Measurements from ENCODE around the gene PDE3A. TPM values are rescaled to one million over a fixed set of nuclear protein-coding genes. Genes with fewer than 3 reads are reported as not detected.

Gene PDE3A
- total and polyA plus RNA-seq, 7 donors = 6.6 to 90.0 (median 56.8) TPM

- H3K36me3 ChIP-seq = no peaks in the 10 kb centered on the region
- TF ChIP-seq POLR2AphosphoS5 (IDR thresholded peaks at IDR 0.05) (no peak), POLR2A (IDR thresholded peaks at IDR 0.05) (no peak), EP300 (IDR thresholded peaks at IDR 0.05) (no peak), CTCF (IDR thresholded peaks at IDR 0.05) (no peak)
- H3K4me1 ChIP-seq = peaks cover 0 to 30% (median 21%) of the 10 kb centered on the region in 4 donors
- 1 to 5% methylated on average over 21 of the region's 21 CpGs for WGBS, 2 donors
- no peaks in the 10 kb centered on the region for H3K27me3 ChIP-seq
- H3K9me3 ChIP-seq = no peaks in the 10 kb centered on the region
- H3K4me3 ChIP-seq = peak overlapping the region; percentile 81 to 89 (median 84)
- peak overlapping the region; percentile 91 to 96 (median 94) for H3K27ac ChIP-seq
- peak; percentile 84 for DNase-seq
- intact Hi-C loops (cut with DNase I) = no loop called here
Observed at GRCh38 chr12:20370014-20370386, 1.7 kb downstream of the PDE3A start.

- TF ChIP-seq POLR2A (IDR thresholded peaks at IDR 0.05) = no peak
- no peak for TF ChIP-seq EP300 (IDR thresholded peaks at IDR 0.05)
- TF ChIP-seq POLR2AphosphoS5 (IDR thresholded peaks at IDR 0.05) = no peak
- Histone ChIP-seq H3K27ac (peak overlapping the region; percentile 91 to 96 (median 94)), H3K27me3 (no peaks in the 10 kb centered on the region), H3K9me3 (no peaks in the 10 kb centered on the region), H3K36me3 (no peaks in the 10 kb centered on the region), H3K4me3 (peak overlapping the region; percentile 81 to 89 (median 84)), H3K4me1 (peaks cover 0 to 39% (median 26%) of the 10 kb centered on the region in 4 donors)
- intact Hi-C loops (cut with DNase I) = no loop called here
- no peak for DNase-seq
- 10 to 41% methylated on average over 5 of the region's 5 CpGs for WGBS, 2 donors
Observed at GRCh38 chr12:20370866-20371519, 2.7 kb downstream of the PDE3A start.

GRCh38 chr12:20372326-20373096 lies 4.2 kb downstream of the PDE3A start:
- Histone ChIP-seq H3K9me3 (no peaks in the 10 kb centered on the region), H3K27me3 (no peaks in the 10 kb centered on the region), H3K4me1 (peaks cover 0 to 47% (median 24%) of the 10 kb centered on the region in 4 donors), H3K27ac (peak overlapping the region; percentile 91 to 96 (median 94)), H3K4me3 (peak overlapping the region; percentile 81 to 89 (median 84)), H3K36me3 (no peaks in the 10 kb centered on the region)
- 18 to 58% methylated on average over 3 of the region's 3 CpGs for WGBS, 2 donors
- no peak for DNase-seq
- intact Hi-C loops (cut with DNase I) = no loop called here
- TF ChIP-seq POLR2AphosphoS5 (IDR thresholded peaks at IDR 0.05) (no peak), POLR2A (IDR thresholded peaks at IDR 0.05) (no peak), CTCF (IDR thresholded peaks at IDR 0.05) (no peak), EP300 (IDR thresholded peaks at IDR 0.05) (no peak)

GRCh38 chr12:20374795-20375194 lies 6.5 kb downstream of the PDE3A start:
- peaks cover 0 to 64% (median 35%) of the 10 kb centered on the region in 4 donors for H3K4me1 ChIP-seq
- H3K9me3 ChIP-seq = no peaks in the 10 kb centered on the region
- H3K4me3 ChIP-seq = peak overlapping the region in 1 of 4 donors; percentile 89
- TF ChIP-seq POLR2A (IDR thresholded peaks at IDR 0.05) (no peak), CTCF (IDR thresholded peaks at IDR 0.05) (no peak), POLR2AphosphoS5 (IDR thresholded peaks at IDR 0.05) (no peak), EP300 (IDR thresholded peaks at IDR 0.05) (no peak)
- WGBS, 2 donors = 7 to 65% methylated on average over 3 of the region's 3 CpGs
- no peaks in the 10 kb centered on the region for H3K27me3 ChIP-seq
- peak overlapping the region; percentile 91 to 96 (median 94) for H3K27ac ChIP-seq
- H3K36me3 ChIP-seq = no peaks in the 10 kb centered on the region
- DNase-seq = no peak
- intact Hi-C loops (cut with DNase I) = no loop called here

GRCh38 chr12:20375560-20375959 lies 7.2 kb downstream of the PDE3A start:
- Histone ChIP-seq H3K4me3 (no peak overlapping the region), H3K4me1 (peaks cover 0 to 70% (median 38%) of the 10 kb centered on the region in 4 donors), H3K36me3 (no peaks in the 10 kb centered on the region), H3K27me3 (no peaks in the 10 kb centered on the region), H3K27ac (peak overlapping the region in 2 of 4 donors; percentile 25 to 96), H3K9me3 (no peaks in the 10 kb centered on the region)
- TF ChIP-seq POLR2A (IDR thresholded peaks at IDR 0.05) (no peak), POLR2AphosphoS5 (IDR thresholded peaks at IDR 0.05) (no peak), CTCF (IDR thresholded peaks at IDR 0.05) (no peak), EP300 (IDR thresholded peaks at IDR 0.05) (no peak)
- intact Hi-C loops (cut with DNase I) = no loop called here
- DNase-seq = no peak
